K562 (cell line): Measurements from ENCODE around the gene BASP1. TPM values are rescaled to one million over a fixed set of nuclear protein-coding genes. Genes with fewer than 3 reads are reported as not detected.

Source experiments
- ATAC-seq: fragments of 200-7000 bp; cut with Tn5 transposase; 3 replicates; pipeline ENCODE4 v1.9.1; 2020; ENCODE audit warnings: moderate library complexity
- BruUV-seq: library from RNA; stranded (reverse); fragments of 400-500 nt; replicated peaks from 2 replicates; lab custom pipeline; 2021; lab: Mats Ljungman, UMichigan
- CTCF ChIA-PET: fragments of 300-600 bp; formaldehyde crosslinking; extraction: SDS; loops from one replicate; lab custom pipeline; 2021; ENCODE audit warnings: low intra/inter-chr PET ratio; lab: Yijun Ruan, JAX
- POLR2A ChIA-PET: fragments of 300-600, 350-650 bp; sonication (Branson Sonifier 250); formaldehyde crosslinking; extraction: SDS; loops from one replicate; lab custom pipeline; 2021; ENCODE audit warnings: antibody characterized with exemption, inconsistent platforms; lab: Yijun Ruan, JAX
- DNase-seq, 4 experiments: peaks; one replicate each; pipeline versions ENCODE4 v3.0.0 to v3.0.0-alpha.2; 2011 to 2018; ENCODE audit warnings: low spot score in 3 of 4, mixed read lengths in 3 of 4; ENCODE audit errors: extremely low read depth in 1 of 4
- FAIRE-seq: peaks from 2 replicates; lab custom pipeline; 2011; peaks lifted over from hg19 to GRCh38; lab: Jason Lieb, UNC
- H2AFZ ChIP-seq: 2 replicates; pipeline ENCODE4 v1.6.0; 2011; ENCODE audit warnings: low read depth, low read length, control low read depth, inconsistent platforms
- H3K27ac ChIP-seq: fragments of 200-600 bp; 3 replicates; pipeline ENCODE4 v1.8.0; 2011; ENCODE audit warnings: low read depth, mild to moderate bottlenecking, control low read depth, inconsistent platforms, low read length, moderate library complexity, mixed read lengths; ENCODE audit errors: extremely low read depth
- H3K27me3 ChIP-seq, 2 experiments: fragments of 300-600 bp in 1 of 2; 2 replicates in 1 of 2; 3 replicates in 1 of 2; pipeline versions ENCODE4 v1.6.0 to v1.8.0; 2011; ENCODE audit warnings: inconsistent platforms in 2 of 2, low read length in 2 of 2, mild to moderate bottlenecking in 1 of 2, mixed read lengths in 1 of 2, moderate library complexity in 1 of 2; ENCODE audit not compliant: control insufficient read depth in 2 of 2, insufficient read depth in 2 of 2
- H3K36me3 ChIP-seq: fragments of 300-600 bp; 3 replicates; pipeline ENCODE4 v1.8.0; 2011; ENCODE audit warnings: mild to moderate bottlenecking, low read length, inconsistent platforms; ENCODE audit not compliant: control insufficient read depth, insufficient read depth
- H3K4me1 ChIP-seq, 2 experiments: fragments of 200-600 bp in 1 of 2; replicated peaks in 1 of 2; 2 replicates in 1 of 2; 3 replicates in 1 of 2; pipeline versions ENCODE4 v1.5.1 to v1.8.0; 2011; ENCODE audit warnings: inconsistent platforms in 2 of 2, low read length in 2 of 2, mild to moderate bottlenecking in 1 of 2, mixed read lengths in 1 of 2, moderate library complexity in 1 of 2; ENCODE audit not compliant: control insufficient read depth in 2 of 2, insufficient read depth in 2 of 2
- H3K4me2 ChIP-seq: 2 replicates; pipeline ENCODE4 v1.6.1; 2011; ENCODE audit warnings: low read length, control low read depth, inconsistent platforms, mixed read lengths; ENCODE audit not compliant: insufficient read depth
- H3K4me3 ChIP-seq: fragments of 200-600 bp; sonication (generic), shearing (Covaris generic); 2 replicates; pipeline ENCODE4 v1.5.1; 2016; ENCODE audit warnings: control low read depth, inconsistent platforms
- H3K79me2 ChIP-seq: fragments of 200-600 bp; 3 replicates; pipeline ENCODE4 v1.8.0; 2011; ENCODE audit warnings: low read length, inconsistent platforms; ENCODE audit not compliant: control insufficient read depth, insufficient read depth
- H3K9ac ChIP-seq, 2 experiments: 2 replicates each; pipeline versions ENCODE4 v1.6.0 to v1.6.1; 2011; ENCODE audit warnings: low read depth in 2 of 2, low read length in 2 of 2, control low read depth in 1 of 2, inconsistent platforms in 1 of 2, mild to moderate bottlenecking in 1 of 2, mixed read lengths in 1 of 2; ENCODE audit not compliant: insufficient read depth in 1 of 2
- H3K9me1 ChIP-seq: one replicate; pipeline ENCODE4 v1.6.0; 2011; ENCODE audit warnings: inconsistent platforms, mild to moderate bottlenecking, low read length, moderate library complexity; ENCODE audit not compliant: control insufficient read depth, insufficient read depth
- H3K9me3 ChIP-seq: replicated peaks from 2 replicates; pipeline ENCODE4 v1.5.1; 2011; ENCODE audit warnings: low read depth, low read length, inconsistent platforms; ENCODE audit not compliant: control insufficient read depth, insufficient read depth
- H4K20me1 ChIP-seq: replicated peaks from 2 replicates; pipeline ENCODE4 v1.6.1; 2011; ENCODE audit warnings: low read length, inconsistent platforms, mixed read lengths; ENCODE audit not compliant: control insufficient read depth, insufficient read depth
- ARHGAP35 ChIP-seq: fragments of 450-650 bp; IDR thresholded peaks from 2 replicates; pipeline ENCODE4 v1.6.1; 2018; ENCODE audit not compliant: partially characterized antibody
- ATF1 ChIP-seq, 2 experiments: fragments of 450-650 bp in 1 of 2; IDR thresholded peaks; 2 replicates each; pipeline ENCODE4 v1.6.1; 2016; ENCODE audit warnings: missing compliant biosample characterization in 1 of 2, missing genetic modification characterization in 1 of 2
- CAMTA2 ChIP-seq: fragments of 250-450 bp; sonication (Bioruptor Pico); conservative IDR thresholded peaks from 2 replicates; pipeline ENCODE4 v1.5.1; 2022
- CTCF ChIP-seq, 3 experiments: IDR thresholded peaks in 2 of 3; conservative IDR thresholded peaks in 1 of 3; 2 replicates each; pipeline ENCODE4 v1.5.1; 2011 to 2012; ENCODE audit warnings: low read length in 3 of 3, mild to moderate bottlenecking in 3 of 3, control low read depth in 2 of 3, improper control_type of control experiment in 1 of 3, inconsistent platforms in 1 of 3, low read depth in 1 of 3, mixed read lengths in 1 of 3, moderate library complexity in 1 of 3; ENCODE audit not compliant: insufficient read depth in 2 of 3
- ELF1 ChIP-seq: fragments of 200-800 bp; sonication (Bioruptor generic); IDR thresholded peaks from 2 replicates; pipeline ENCODE4 v1.6.1; 2016; ENCODE audit warnings: missing genetic modification characterization, missing compliant biosample characterization
- FOXA3 ChIP-seq, 2 experiments: fragments of 450-650 bp in 1 of 2; sonication (generic) in 1 of 2; formaldehyde crosslinking; IDR thresholded peaks in 1 of 2; conservative IDR thresholded peaks in 1 of 2; 2 replicates each; pipeline versions ENCODE4 v1.4.0 to v1.8.0; 2020 to 2022; ENCODE audit warnings: mild to moderate bottlenecking in 2 of 2, missing genetic modification reagents in 1 of 2
- GTF2B ChIP-seq: IDR thresholded peaks from 2 replicates; pipeline ENCODE4 v1.6.1; 2011; ENCODE audit not compliant: insufficient read length; ENCODE audit errors: extremely low read depth
- HLTF ChIP-seq: fragments of 450-650 bp; IDR thresholded peaks from 2 replicates; pipeline ENCODE4 v1.6.1; 2016
- NBN ChIP-seq: fragments of 450-650 bp; IDR thresholded peaks from 2 replicates; pipeline ENCODE4 v1.6.1; 2016; ENCODE audit warnings: low read depth, mild to moderate bottlenecking
- PHF8 ChIP-seq: fragments of 200-600 bp; sonication (generic); IDR thresholded peaks from 2 replicates; pipeline ENCODE4 v1.6.1; 2012; ENCODE audit warnings: mixed run types, mild to moderate bottlenecking, inconsistent platforms, low read length, moderate library complexity, borderline replicate concordance
- STAT6 ChIP-seq: sonication (generic); formaldehyde crosslinking; IDR thresholded peaks from 2 replicates; pipeline ENCODE4 v1.8.1; 2023; ENCODE audit warnings: mild to moderate bottlenecking, missing genetic modification reagents
- TBP ChIP-seq: optimal IDR thresholded peaks from 2 replicates; pipeline ENCODE3; 2011; ENCODE audit warnings: low read depth, low read length, improper control_type of control experiment
- TGIF2 ChIP-seq: sonication (generic); formaldehyde crosslinking; IDR thresholded peaks from 2 replicates; pipeline ENCODE4 v1.8.1; 2022; ENCODE audit warnings: mild to moderate bottlenecking, missing genetic modification reagents, moderate library complexity
- ZBTB33 ChIP-seq: sonication (generic); formaldehyde crosslinking; IDR thresholded peaks from 2 replicates; pipeline ENCODE4 v1.8.1; 2023; ENCODE audit warnings: mild to moderate bottlenecking, missing genetic modification reagents
- ZNF146 ChIP-seq: IDR thresholded peaks from one replicate; pipeline ENCODE4 v1.6.1; 2018; ENCODE audit warnings: missing compliant biosample characterization; ENCODE audit not compliant: unreplicated experiment
- ZNF263 ChIP-seq: sonication (generic); formaldehyde crosslinking; IDR thresholded peaks from 2 replicates; pipeline ENCODE4 v1.8.0; 2022; ENCODE audit warnings: mild to moderate bottlenecking, missing genetic modification reagents, borderline replicate concordance
- WGBS: fragments of 100-300 bp; shearing (Covaris generic); methylation state at CpG from one replicate; pipeline ENCODE4 v1.1.6; 2016; ENCODE audit warnings: low coverage, mixed read lengths; ENCODE audit not compliant: insufficient coverage; ENCODE audit errors: missing lambda C conversion rate; 5-methylcytosine and 5-hydroxymethylcytosine counted together
- in situ Hi-C: fragments of 300-500 bp; cut with MboI; formaldehyde crosslinking; loops from 4 replicates; pipeline ENCODE4 v1.15.0; 2018; ENCODE audit warnings: inconsistent platforms, mixed read lengths
- intact Hi-C: fragments of 100-400 bp; cut with micrococcal nuclease; formaldehyde crosslinking; loops from 2 replicates; pipeline ENCODE4 v1.14.2; 2022
- polyA plus RNA-seq, 8 experiments: library from polyadenylated mRNA; depleted of rRNA in 4 of 8; stranded (reverse) in 5 of 8; unstranded in 3 of 8; fragments of >200 nt; fragmentation: Nextera tagmentation in 2 of 8; fragmentation: Illumina TruSeq in 1 of 8; extraction: Ambion mirVana in 2 of 8; extraction: Trizol in 1 of 8; gene quantifications; 2 replicates each; pipeline versions ENCODE4 v1.2.1 to v1.2.3, GENCODE V29; 2011 to 2014; ENCODE audit warnings: inconsistent platforms in 1 of 8, missing spikeins in 1 of 8
- total RNA-seq, 7 experiments: library from RNA; depleted of rRNA in 6 of 7; stranded (reverse); fragments of >200 nt in 6 of 7; fragmentation: Illumina TruSeq in 2 of 7; extraction: Trizol in 2 of 7; gene quantifications; 2 replicates each; pipeline versions ENCODE4 v1.2.1 to v1.2.3, GENCODE V29; 2011 to 2021; ENCODE audit warnings: low replicate concordance in 1 of 7

BASP1 gene
- total and polyA plus RNA-seq, 9 of the 15 experiments (the other 6 are each of a cell fraction or from before 2014, with no cell fraction given) = 0.22 TPM; not detected in 8

- Histone ChIP-seq H3K79me2 (no peaks in the 10 kb centered on the region), H3K27ac (no peak overlapping the region), H3K9me1 (no peaks in the 10 kb centered on the region), H3K36me3 (no peaks in the 10 kb centered on the region), H3K4me2 (no peak overlapping the region), H4K20me1 (no peaks in the 10 kb centered on the region), H3K9ac (no peak overlapping the region), H3K4me3 (no peak overlapping the region), H3K9me3 (no peaks in the 10 kb centered on the region), H2AFZ (no peak overlapping the region), H3K27me3 (peaks cover 0 to 12% of the 10 kb centered on the region in 2 experiments; a peak in 1 of 5 replicates), H3K4me1 (peaks cover 0 to 7% of the 10 kb centered on the region in 2 experiments; a peak in 1 of 5 replicates)
- CTCF ChIA-PET = no interaction called here
- FAIRE-seq (no peak), ATAC-seq (no peak), DNase-seq (no peak)
- WGBS = 0% methylated on average over 3 of the region's 3 CpGs
- no TSS peak for BruUV-seq
- POLR2A ChIA-PET = no interaction called here
- intact Hi-C loops = no loop called here
- in situ Hi-C loops = no loop called here
- TF ChIP-seq PHF8 (no peak), ZBTB33 (CRISPR knock-in tag) (no peak), FOXA3 (CRISPR knock-in tag; conservative IDR thresholded peaks at IDR 0.05 in 1 of 2, IDR thresholded peaks at IDR 0.05 in 1 of 2) (no peak), HLTF (no peak), TGIF2 (CRISPR knock-in tag) (no peak), GTF2B (no peak), CAMTA2 (CRISPR knock-in tag) (no peak), STAT6 (CRISPR knock-in tag) (no peak), ZNF146 (no peak), ELF1 (no peak), ATF1 (CRISPR knock-in tag; IDR thresholded peaks at IDR 0.05) (no peak), ATF1 (tag; IDR thresholded peaks at IDR 0.05) (no peak), NBN (no peak), ZNF263 (CRISPR knock-in tag) (no peak), TBP (no peak), ARHGAP35 (no peak), CTCF (IDR thresholded peaks at IDR 0.05 in 2 of 3, conservative IDR thresholded peaks at IDR 0.05 in 1 of 3; ENCODE audit: insufficient read depth in 2 of 3, low read depth in 1 of 3, low read length in 3 of 3) (no peak)
These were observed 54.7 kb downstream of the BASP1 start for GRCh38 chr5:17272111-17272510.
